ENCODE data around the gene CCDC178. TPM values are rescaled to one million over a fixed set of nuclear protein-coding genes. Genes with fewer than 3 reads are reported as not detected.

The CCDC178 gene
- total RNA-seq, 1 donor from 2014 or later = not detected

GRCh38 chr18:33469699-33470098, 29.2 kb upstream of the CCDC178 start:
- Mint-ChIP-seq H3K9me3 (ENCODE audit: low read depth) (no peaks in the 10 kb centered on the region), H3K36me3 (ENCODE audit: low read depth) (no peaks in the 10 kb centered on the region), H3K27me3 (ENCODE audit: low read depth) (peaks cover 2% of the 10 kb centered on the region), H3K4me1 (ENCODE audit: low read depth) (peaks cover 15% of the 10 kb centered on the region), H3K27ac (ENCODE audit: unreplicated experiment) (no peak overlapping the region), H3K4me3 (ENCODE audit: unreplicated experiment) (no peak overlapping the region)
- TF ChIP-seq CTCF (IDR thresholded peaks at IDR 0.05) = no peak
- no peak for DNase-seq (ENCODE audit: low spot score)

- TF ChIP-seq CTCF (IDR thresholded peaks at IDR 0.05) = no peak
- DNase-seq (ENCODE audit: low spot score) = no peak
- no peak overlapping the region for H3K27ac Mint-ChIP-seq (ENCODE audit: unreplicated experiment)
Observed at GRCh38 chr18:33467531-33467930, 27.0 kb upstream of the CCDC178 start.

GRCh38 chr18:33466822-33467221, 26.3 kb upstream of the CCDC178 start:
- H3K4me1 Mint-ChIP-seq (ENCODE audit: low read depth) = peaks cover 15% of the 10 kb centered on the region
- H3K27ac Mint-ChIP-seq (ENCODE audit: unreplicated experiment) = no peak overlapping the region
- H3K4me3 Mint-ChIP-seq (ENCODE audit: unreplicated experiment) = no peak overlapping the region
- H3K27me3 Mint-ChIP-seq (ENCODE audit: low read depth) = peaks cover 4% of the 10 kb centered on the region
- no peaks in the 10 kb centered on the region for H3K9me3 Mint-ChIP-seq (ENCODE audit: low read depth)
- no peak for DNase-seq (ENCODE audit: low spot score)
- no peaks in the 10 kb centered on the region for H3K36me3 Mint-ChIP-seq (ENCODE audit: low read depth)
- no peak for TF ChIP-seq CTCF (IDR thresholded peaks at IDR 0.05)

More at GRCh38 chr18:33467531-33467930, 27.0 kb upstream of the CCDC178 start:
- H3K9me3 Mint-ChIP-seq (ENCODE audit: low read depth) = no peaks in the 10 kb centered on the region
- H3K4me3 Mint-ChIP-seq (ENCODE audit: unreplicated experiment) = no peak overlapping the region
- no peaks in the 10 kb centered on the region for H3K36me3 Mint-ChIP-seq (ENCODE audit: low read depth)
- H3K4me1 Mint-ChIP-seq (ENCODE audit: low read depth) = peaks cover 15% of the 10 kb centered on the region
- peaks cover 4% of the 10 kb centered on the region for H3K27me3 Mint-ChIP-seq (ENCODE audit: low read depth)

GRCh38 chr18:33460681-33461080, 20.2 kb upstream of the CCDC178 start:
- no peaks in the 10 kb centered on the region for H3K9me3 Mint-ChIP-seq (ENCODE audit: low read depth)
- H3K36me3 Mint-ChIP-seq (ENCODE audit: low read depth) = no peaks in the 10 kb centered on the region
- H3K4me3 Mint-ChIP-seq (ENCODE audit: unreplicated experiment) = no peak overlapping the region
- no peak overlapping the region for H3K27ac Mint-ChIP-seq (ENCODE audit: unreplicated experiment)
- H3K27me3 Mint-ChIP-seq (ENCODE audit: low read depth) = peaks cover 2% of the 10 kb centered on the region
- no peak for TF ChIP-seq CTCF (IDR thresholded peaks at IDR 0.05)
- H3K4me1 Mint-ChIP-seq (ENCODE audit: low read depth) = no peaks in the 10 kb centered on the region
- DNase-seq (ENCODE audit: low spot score) = no peak

- Mint-ChIP-seq H3K27me3 (ENCODE audit: low read depth) (peaks cover 2% of the 10 kb centered on the region), H3K27ac (ENCODE audit: unreplicated experiment) (no peak overlapping the region), H3K9me3 (ENCODE audit: low read depth) (no peaks in the 10 kb centered on the region), H3K4me1 (ENCODE audit: low read depth) (no peaks in the 10 kb centered on the region), H3K36me3 (ENCODE audit: low read depth) (no peaks in the 10 kb centered on the region), H3K4me3 (ENCODE audit: unreplicated experiment) (no peak overlapping the region)
- no peak for TF ChIP-seq CTCF (IDR thresholded peaks at IDR 0.05)
- no peak for DNase-seq (ENCODE audit: low spot score)
Observed at GRCh38 chr18:33459612-33460011, 19.1 kb upstream of the CCDC178 start.
